ENCODE results near the gene ZFP90. TPM values are rescaled to one million over a fixed set of nuclear protein-coding genes. Genes with fewer than 3 reads are reported as not detected.

Gene ZFP90
- polyA plus RNA-seq, 3 donors, result 5.0 to 11.1 (median 5.2) TPM

DNA sequence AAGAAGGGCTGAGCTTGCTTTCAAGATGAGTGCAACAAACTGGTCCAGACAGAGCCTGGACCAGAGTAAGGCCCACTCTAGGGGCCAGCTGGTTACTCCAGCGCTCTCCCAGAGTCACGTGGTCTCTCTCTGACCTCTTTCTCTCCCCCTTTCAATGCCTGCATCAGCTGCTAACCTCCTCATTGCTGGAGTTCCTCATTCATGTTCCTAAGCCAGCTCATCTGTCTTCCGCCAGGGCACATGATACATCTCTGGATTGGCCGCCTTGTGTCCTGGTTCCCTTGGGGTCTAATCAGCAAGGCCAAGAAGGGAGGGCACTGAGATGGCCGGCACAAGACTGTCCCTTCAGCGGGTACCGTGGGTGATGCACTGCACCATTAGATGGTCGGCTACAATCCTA, 26.9 kb upstream of the ZFP90 start:
- no peak overlapping the region for H3K27ac ChIP-seq (ENCODE audit: low read depth, low read length)
- WGBS, 3 donors, result 51 to 74% (median 69%) methylated on average over 8 of the region's 8 CpGs

DNA sequence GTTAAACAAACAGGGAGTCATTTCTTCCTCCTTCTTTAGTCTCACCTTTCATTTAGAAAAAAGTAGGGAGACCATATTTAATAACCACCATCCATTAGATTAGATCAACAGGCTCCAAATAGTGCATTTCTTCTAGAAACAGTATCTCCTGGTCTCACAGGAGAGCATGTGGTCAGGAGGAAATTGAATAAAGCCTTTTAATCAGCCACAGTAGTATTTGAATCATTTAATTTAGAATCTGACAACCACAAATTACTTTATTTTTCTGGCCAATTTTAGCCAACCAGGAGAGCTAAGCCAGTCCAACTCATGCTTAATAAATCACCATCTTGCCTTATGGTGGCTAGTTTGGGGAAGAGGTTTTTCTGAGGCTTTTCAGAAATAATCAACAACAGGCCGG, 26.3 kb upstream of the ZFP90 start:
- 98 to 100% (median 100%) methylated on average over 1 of the region's 1 CpG for WGBS, 3 donors
- no peak overlapping the region for H3K27ac ChIP-seq (ENCODE audit: low read depth, low read length)

DNA sequence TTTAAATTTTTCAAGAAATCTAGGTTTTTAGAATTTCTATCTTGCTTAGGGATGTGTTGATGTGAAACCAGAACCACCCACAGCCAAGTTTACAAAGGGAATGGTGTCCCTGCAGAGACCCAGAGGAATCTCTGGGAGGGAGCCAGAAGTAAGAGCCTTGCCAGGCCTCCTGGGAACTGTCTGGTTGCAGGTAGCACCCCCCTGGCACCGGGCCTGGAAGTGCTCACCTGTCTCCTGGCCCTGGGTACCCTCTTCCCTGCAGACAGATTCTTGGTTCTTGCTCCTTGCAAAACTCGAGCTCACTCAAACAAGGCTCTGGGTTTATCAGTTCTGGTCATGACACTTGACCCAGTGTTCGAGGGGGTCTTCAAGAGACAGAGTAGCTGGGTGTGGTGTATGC, 24.6 kb upstream of the ZFP90 start:
- 59 to 65% (median 61%) methylated on average over 3 of the region's 3 CpGs for WGBS, 3 donors
- no peak overlapping the region for H3K27ac ChIP-seq (ENCODE audit: low read depth, low read length)

DNA sequence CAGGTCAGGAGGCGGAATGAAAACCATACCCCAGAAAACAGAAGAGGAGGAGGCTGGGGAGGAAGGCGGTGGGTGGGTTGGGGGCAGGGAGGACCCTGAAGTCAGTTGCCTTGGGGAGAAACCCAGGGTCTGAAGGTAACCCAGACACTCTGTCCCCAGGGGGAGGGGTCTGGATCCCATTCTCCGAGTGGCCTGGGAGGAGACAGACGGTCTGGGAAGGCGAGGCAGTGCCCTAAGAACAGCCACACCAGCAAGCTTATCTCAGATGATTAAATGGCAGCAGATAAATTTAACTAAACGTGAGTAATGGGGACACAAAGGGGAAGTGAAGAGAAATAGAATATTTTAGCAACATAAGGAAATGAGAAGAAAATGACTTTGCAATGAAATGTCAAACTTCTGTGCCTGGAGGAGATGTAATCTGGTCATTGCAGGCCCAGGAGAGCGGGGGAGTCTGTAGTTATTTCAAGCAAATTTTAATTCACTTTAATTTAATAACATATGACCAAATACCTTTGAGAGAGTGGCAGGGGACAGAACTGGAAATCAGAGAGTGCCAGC, 21.4 kb upstream of the ZFP90 start:
- WGBS, 3 donors, result 59 to 71% (median 63%) methylated on average over 7 of the region's 7 CpGs
- H3K27ac ChIP-seq (ENCODE audit: low read depth, low read length), result no peak overlapping the region

DNA sequence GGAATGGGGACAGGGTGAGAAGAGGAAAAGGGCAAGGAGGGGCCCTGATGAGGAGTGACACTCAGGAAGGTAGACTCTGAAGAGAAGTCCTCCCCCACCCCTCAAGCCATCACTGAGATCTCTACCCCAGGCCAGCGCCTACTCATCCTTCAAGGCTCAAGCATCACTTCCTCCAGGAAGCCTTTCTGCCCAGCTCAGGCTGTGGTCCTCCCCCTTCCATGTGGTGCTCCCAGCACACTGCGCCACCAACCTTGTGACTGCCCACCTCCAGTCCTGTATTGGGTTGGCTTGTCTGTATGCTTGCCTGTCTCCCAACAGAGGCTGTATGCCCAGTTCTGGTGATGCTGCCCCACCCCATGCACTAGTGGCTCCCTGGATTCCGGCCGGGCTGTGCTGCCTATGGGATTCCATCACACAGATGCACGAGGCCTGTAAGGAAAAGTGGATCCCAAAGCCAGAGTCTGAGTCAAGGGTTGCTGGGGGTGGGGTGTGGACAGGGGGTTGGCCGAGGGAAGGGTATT, 19.8 kb upstream of the ZFP90 start:
- 78 to 86% (median 81%) methylated on average over 6 of the region's 6 CpGs for WGBS, 3 donors
- no peak overlapping the region for H3K27ac ChIP-seq (ENCODE audit: low read depth, low read length)

DNA sequence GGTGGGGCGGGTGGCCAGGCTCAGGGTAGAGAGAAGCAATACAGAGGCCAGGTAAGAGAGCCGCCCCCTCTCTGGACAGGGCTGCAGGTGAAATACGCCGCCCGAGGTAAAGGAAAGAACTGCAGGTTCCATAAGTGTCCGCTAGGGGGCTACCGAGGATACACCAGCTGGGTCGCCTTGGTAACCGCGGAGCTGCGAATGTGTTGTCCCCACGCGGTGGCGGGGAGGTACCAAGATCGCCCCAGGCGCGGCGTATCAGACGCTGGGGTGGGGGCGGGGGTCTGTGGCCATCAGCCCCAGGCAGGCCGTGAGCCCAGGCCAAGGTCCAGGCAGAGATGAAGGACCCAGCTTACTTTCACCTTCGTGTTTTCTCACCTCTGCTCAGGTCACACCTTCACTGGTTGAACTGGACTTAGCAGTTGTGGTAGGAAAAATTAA, 18.4 kb upstream of the ZFP90 start:
- 0 to 2% (median 2%) methylated on average over 22 of the region's 22 CpGs for WGBS, 3 donors
- no peak overlapping the region for H3K27ac ChIP-seq (ENCODE audit: low read depth, low read length)

DNA sequence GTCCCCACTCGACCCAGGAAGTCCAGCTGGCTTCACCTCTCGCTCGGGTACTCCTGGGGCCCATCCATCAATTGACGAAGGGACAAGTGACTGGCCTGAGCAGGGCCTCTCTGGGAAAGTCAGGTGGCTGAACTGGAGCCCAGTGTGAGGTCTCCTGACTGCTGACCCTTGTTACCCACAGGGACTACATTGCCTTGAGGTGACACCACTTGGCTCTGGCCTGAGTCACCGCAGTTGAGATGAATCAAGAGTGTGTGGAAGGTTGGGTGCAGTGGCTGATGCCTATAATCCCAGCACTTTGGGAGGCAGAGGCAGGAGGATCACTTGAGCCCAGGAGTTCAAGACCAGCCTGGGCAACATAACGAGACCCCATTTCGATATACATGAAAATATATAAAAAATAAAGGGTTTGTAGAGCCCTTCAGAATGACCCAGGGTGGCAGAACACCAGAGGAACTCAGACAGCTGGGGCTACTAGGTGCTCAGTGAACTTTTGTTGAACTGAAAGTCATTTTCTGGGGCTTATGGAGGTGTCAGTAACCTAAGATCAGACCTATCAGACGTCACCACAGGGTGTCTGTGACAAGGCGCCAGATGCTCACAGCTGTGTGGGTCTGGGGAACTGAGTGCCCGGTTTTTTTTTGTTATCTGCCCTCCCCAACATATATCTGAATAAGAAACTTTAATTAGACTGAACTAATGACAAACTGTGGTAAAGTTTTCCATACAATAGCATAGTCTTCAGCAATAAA, 14.8 kb upstream of the ZFP90 start:
- no peak overlapping the region for H3K27ac ChIP-seq (ENCODE audit: low read depth, low read length)
- WGBS, 3 donors, result 74 to 86% (median 76%) methylated on average over 10 of the region's 10 CpGs

DNA sequence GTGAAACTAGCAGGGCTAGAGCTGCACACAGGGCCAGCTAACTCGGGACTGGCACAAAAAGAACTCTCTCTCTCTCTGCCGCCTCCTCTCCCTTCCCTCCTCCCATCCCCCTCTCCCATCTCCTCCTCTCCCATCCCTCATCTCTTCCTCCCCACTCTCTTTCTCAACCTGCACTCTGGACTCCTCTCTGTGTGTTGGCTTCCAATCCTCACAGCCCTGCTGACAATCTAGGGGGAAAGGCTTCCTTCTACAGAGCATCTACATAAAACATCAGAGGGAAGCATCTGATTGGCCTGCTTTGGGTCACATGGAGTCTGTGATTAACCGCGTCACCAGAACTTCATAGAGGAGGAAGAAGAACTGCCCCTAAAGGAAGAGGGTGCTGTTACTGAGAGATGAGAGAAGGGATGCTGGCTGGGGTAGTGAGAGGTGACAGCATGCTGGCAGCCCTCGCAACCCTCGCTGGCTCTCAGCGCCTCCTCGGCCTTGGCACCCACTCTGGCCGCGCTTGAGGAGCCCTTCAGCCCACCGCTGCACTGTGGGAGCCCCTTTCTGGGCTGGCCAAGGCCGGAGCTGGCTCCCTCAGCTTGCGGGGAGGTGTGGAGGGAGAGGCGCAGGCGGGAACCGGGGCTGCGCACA, 12.8 kb upstream of the ZFP90 start:
- no peak overlapping the region for H3K27ac ChIP-seq (ENCODE audit: low read depth, low read length)
- WGBS, 3 donors, result 82 to 87% (median 85%) methylated on average over 16 to 17 of the region's 17 CpGs

DNA sequence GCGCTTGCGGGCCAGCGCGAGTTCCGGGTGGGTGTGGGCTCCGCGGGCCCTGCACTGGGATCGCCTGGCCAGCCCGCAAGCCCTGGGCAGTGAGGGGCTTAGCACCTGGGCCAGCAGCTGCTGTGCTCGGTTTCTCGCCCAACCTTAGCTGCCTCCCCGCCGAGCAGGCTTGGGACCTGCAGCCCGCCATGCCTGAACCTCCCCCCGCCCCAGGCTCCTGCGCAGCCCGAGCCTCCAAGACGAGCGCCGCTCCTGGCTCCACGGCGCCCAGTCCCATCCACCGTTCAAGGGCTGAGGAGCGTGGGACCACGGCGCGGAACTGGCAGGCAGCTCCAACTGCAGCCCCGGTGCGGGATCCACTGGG, 12.3 kb upstream of the ZFP90 start:
- WGBS, 3 donors, result 95% methylated on average over 28 to 29 of the region's 29 CpGs

DNA sequence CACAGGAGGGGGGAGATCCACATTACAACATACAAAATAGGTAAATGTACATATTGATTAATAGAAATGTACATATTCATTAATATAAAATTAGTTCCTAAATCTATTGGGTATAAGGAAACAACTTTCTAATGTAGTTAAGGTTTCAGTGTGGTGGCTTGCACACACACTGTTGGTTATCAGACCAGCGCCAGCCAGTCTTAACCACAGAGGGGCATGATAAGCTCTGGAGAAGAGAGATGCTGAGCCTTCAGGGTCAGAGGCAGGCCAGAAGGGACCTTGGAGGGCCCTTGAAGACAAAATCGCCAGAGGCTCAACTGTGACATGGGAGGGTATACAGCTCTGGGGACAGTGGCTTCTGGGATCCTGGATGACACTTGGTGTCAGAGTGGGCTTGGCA, 10.9 kb upstream of the ZFP90 start:
- H3K27ac ChIP-seq (ENCODE audit: low read depth, low read length), result no peak overlapping the region
- WGBS, 3 donors, result 41 to 70% (median 62%) methylated on average over 2 of the region's 2 CpGs

More for the DNA sequence above, 12.3 kb upstream of the ZFP90 start:
- H3K27ac ChIP-seq (ENCODE audit: low read depth, low read length), result no peak overlapping the region

DNA sequence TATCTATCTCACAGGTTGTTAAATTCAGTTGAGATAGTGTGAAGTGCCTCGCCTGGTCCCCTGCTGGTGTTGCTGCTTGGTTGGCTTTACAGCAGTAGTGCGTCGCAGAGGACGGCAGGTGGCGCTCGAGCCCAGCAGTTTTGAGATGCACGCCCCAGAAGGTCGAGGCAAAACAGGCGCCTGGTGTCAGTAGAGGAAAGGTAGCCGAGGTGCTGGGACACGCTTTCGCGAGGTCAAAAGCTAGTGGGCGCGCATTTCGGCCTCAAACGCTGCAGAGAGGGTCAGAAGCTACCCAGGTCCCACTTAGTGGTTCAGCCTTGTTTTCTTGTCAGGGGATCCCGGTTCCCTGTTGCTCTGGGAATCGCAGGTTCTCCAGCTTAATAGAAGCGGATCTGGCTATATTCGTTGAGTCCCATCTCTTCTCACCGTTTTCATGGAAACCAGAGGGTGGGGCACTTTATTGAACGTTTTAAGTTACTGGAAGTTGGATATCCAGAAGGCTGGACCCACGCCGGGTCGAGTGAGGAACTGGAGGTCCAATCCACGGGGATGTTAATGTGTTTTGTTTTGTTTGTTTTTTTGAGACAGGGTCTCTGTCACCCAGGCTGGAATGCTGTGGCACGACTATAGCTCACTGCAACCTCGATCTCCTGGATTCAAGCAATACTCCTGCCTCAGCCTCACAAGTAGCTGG, 10.3 kb upstream of the ZFP90 start:
- no peak overlapping the region for H3K27ac ChIP-seq (ENCODE audit: low read depth, low read length)
- WGBS, 3 donors, result 14 to 22% (median 18%) methylated on average over 29 of the region's 29 CpGs

DNA sequence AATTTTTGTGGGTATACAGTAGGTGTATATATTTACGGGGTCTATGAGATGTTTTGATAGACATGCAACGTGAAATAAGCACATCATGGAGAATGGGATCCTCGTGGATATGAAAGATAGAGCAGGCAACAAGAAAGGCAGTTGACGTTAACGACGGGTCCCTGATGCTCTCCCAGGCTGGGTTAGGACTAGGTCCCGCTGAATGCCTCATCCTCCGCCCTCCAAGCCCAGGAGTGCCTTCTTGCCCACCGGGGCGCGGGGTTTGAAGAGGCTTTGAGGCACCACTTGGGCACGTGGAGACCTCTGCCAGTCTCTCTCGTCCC, 9.5 kb upstream of the ZFP90 start:
- 18 to 24% (median 20%) methylated on average over 13 of the region's 13 CpGs for WGBS, 3 donors
- no peak overlapping the region for H3K27ac ChIP-seq (ENCODE audit: low read depth, low read length)

DNA sequence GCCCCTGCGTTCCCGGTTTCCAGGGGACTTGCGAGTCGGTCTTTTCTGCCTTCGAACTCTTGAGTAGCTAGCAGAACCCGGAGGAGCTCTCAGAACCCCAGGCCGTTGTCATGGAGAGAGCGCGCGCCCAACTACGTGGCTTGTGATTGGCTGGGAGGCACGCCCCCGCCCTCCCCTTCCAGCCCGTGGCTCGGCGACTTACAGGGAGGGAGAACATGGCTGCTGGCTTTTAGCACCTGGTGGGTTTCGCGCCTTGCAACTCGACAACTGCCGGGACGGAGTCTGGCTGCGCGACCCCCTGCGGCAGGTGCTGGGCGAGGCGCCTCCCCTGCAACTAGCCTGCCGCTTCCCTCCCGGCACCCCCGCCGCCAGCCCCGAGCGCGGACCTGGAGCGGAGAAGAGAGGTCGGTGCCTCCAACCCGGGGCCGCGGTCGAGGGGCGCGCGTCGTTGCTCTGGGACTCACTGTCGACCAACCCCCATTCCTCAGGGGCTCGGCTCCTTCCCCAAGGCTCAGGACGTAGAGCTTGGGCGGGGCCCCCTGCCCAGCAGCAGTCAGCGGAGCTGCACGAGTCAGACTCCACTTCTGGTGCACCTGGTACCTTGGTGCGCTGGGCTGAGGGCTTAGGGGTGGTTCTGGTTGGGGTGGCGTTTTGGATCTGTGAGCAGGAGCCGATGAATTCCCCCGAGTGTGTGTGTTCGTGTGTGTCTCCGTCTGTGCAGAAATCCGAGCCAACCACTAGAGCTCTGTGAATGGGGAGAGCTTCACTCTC, 9.0 kb upstream of the ZFP90 start:
- 0% methylated on average over 49 to 56 of the region's 56 CpGs for WGBS, 3 donors
- H3K27ac ChIP-seq (ENCODE audit: low read depth, low read length), result no peak overlapping the region

DNA sequence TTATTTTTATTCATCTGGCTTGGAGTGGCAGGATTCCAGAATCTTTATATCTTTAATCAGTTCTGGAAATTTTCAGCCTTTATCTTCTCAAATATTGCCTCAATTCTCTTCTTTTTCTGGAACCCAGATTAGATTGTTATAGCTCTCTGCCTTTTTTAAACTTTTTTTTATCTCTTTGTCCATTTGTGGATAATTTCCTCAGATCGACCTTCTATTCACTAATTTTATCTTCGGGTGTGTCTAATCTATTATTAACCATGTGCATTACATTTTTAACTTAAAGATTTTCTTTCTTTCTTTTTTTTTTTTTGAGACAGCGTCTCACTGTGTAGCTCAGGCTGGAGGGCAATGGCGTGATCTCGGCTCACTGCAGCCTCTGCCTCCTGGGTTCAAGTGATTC, 5.2 kb upstream of the ZFP90 start:
- no peak overlapping the region for H3K27ac ChIP-seq (ENCODE audit: low read depth, low read length)
- 97% methylated on average over 5 of the region's 5 CpGs for WGBS, 3 donors

DNA sequence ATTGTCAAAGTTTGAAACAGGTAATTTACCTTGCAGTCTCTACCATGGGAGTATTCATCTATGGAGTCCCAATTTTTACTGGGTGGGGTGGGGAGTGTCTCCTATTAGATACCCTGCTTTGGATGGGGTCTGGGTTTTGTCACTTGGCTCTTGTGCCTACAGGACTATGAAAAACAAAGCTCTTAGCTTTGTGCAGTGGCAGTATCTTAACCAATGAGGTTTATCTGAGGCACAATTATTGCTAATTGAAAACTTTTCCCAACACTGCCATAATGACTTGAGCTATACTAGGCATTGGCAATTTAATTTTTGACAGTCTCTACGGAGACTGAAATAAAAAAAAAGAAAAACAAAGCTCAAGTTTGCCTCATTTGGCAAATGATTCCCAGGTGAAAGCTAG, 3.8 kb upstream of the ZFP90 start:
- WGBS, 3 donors, result 57 to 80% (median 67%) methylated on average over 1 of the region's 1 CpG
- no peak overlapping the region for H3K27ac ChIP-seq (ENCODE audit: low read depth, low read length)

DNA sequence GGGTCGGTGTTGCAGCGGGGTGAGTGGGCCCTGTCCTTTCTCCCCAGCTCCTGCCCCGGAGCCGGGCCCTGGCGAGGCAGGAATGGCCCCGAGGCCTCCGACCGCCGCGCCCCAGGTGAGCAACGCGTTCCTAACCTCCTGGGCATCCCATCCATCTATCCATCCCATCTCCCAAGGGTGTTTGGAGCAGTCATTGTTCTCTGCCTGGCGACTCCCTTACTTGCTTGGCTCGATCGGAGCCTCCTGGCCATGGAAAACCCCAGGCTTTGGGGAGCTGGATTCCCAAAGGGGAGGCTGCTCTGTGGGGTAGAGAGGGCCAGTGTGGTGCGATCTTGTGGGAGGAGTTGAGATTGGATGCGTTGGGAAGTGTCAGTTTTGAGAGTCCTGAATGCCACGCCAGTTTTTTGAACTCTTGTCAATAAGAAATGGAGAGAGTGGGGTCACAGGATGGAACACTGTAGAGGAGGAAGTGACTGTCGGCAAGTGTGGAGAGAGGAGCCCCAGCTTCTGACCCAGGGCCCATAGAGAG, 684 bp downstream of the ZFP90 start:
- 1 to 8% (median 1%) methylated on average over 14 to 19 of the region's 19 CpGs for WGBS, 3 donors
- no peak overlapping the region for H3K27ac ChIP-seq (ENCODE audit: low read depth, low read length)

DNA sequence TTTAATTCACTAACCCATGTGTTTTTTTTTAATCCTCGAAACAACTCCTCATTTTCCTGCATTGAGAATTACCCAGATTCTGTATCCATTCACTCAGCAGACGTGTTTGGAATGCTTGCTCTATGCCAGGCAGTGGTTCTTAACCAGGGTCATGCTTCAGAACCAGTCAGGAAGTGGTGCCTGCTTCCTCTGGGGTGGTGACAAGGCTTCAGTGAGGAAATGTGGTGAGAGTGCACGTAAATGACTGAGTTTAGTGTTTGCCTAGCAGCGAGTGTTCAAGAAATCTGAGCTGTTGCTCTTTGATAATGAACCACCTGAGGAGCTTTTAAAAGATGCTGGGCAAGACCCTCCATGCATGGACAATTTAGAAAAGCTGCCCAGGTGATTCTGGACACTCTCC, 9.9 kb downstream of the ZFP90 start:
- WGBS, 3 donors, result 87 to 92% (median 88%) methylated on average over 4 of the region's 4 CpGs
- no peak overlapping the region for H3K27ac ChIP-seq (ENCODE audit: low read depth, low read length)

DNA sequence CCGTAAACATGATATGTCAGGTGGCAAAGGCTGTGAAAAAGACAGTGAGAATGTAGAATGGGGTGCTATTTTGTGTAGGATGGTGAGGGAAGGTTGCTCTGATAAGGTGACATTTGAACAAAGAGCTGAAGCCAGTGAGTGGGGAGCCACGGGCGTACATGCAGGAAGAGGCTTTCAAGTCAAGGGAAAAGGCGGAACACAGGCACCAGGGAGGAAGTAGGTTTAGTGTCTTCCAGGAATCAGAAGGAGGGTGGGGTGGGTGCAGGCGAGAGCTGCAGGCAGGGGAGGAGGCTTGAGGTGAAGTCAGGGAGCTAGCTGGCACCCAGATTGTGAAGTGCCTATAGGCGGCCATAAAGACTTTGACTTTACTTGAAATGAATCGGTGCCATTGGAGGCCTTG, 14.1 kb downstream of the ZFP90 start:
- WGBS, 3 donors, result 86 to 99% (median 92%) methylated on average over 7 of the region's 7 CpGs
- H3K27ac ChIP-seq (ENCODE audit: low read depth, low read length), result no peak overlapping the region
